A172 (cell line): ENCODE data around the gene NDUFS1. TPM values are rescaled to one million over a fixed set of nuclear protein-coding genes. Genes with fewer than 3 reads are reported as not detected.
"Not testable (repeated sequence)": the region's sequence is repeated elsewhere in the genome, so short reads cannot be mapped to it uniquely, and the experiment has no call there.

ENCODE experiments used
- DNase-seq: peaks from one replicate; pipeline ENCODE4 v3.0.0-alpha.2; 2015; ENCODE audit warnings: low spot score
- total RNA-seq: library from RNA; depleted of rRNA; stranded (reverse); fragments of >200 nt; shearing (Covaris generic); gene quantifications from 2 replicates; pipeline ENCODE4 v1.2.3, GENCODE V29; 2014

The NDUFS1 gene
- total RNA-seq, 1 experiment from 2014 or later, result 212 TPM

DNA sequence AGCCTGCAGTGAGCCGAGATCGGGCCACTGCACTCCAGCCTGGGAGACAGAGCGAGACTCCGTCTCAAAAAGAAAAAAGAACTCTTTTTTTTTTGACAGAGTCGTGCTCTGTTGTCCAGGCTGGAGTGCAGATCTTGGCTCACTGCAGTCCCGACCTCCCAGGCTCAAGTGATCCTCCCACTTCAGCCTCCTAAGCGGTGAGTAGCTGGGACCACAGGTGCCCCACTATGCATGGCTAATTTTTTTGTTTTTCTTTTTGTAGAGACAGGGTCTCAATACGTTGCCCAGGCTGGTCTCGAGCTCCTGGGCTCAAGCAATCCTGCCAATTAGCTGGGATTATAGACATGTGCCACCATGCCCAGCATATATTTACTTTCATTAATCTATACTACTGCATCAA, 60.8 kb downstream of the NDUFS1 start:
- DNase-seq, result no peak

DNA sequence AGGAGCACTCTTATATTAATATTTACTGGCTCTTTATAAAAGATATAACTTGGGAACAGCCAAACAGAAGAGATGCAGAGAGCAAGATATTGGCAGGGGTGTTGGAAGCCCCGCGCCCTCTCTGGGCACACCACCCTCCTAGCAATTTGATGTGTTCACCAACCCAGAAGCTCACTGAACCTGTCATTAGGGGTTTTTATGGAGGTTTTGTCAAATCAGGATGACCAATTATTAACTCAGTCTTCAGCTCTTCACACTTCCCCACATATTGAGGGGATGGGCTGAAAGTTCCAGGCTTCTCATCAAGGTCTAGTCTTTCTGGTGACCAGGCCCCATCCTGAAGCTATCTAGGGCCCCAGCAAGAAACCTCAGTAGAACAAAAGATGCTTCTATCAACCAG, 62.4 kb downstream of the NDUFS1 start:
- DNase-seq, result no peak

DNA sequence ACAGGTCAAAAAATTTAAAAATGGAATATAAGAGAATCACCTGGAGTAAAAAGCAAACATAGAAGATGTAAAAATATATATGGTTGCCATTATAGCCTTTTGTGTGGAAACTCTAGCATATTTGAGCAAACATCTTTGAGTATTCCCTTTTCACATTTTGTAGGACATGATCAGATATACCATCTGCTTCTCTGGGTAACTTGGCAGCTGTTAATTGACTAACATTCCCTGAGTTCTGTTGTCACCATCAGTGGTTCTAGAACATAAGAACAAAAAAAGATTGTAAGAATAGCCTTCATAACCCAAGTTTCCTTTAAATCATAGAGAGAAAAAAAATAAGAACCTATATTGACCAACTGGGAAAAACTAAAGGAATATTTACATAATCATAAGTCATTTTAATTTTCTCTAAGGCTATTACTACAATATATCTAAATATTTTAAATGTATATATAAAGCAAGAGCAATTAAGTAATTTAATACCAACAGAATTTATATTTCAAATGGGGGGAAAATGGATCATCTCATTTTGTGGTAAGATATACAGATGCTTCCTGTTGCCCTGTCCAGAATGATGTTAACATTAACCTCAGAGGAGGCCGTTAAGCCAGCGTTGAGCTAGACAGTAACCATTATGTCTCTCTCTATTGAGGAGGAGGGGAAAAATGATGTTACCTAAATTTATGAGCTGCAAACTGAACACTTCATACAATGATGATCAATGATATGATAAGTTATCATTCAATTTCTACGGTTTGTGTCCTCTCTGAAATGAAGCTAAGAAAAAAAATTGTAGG, 63.5 kb downstream of the NDUFS1 start:
- no peak for DNase-seq

GRCh38 chr2:206092297-206092696, 66.9 kb downstream of the NDUFS1 start:
- peak; percentile 26 for DNase-seq

GRCh38 chr2:206088248-206088647, 71.0 kb downstream of the NDUFS1 start:
- no peak for DNase-seq

- DNase-seq, result no peak
These were observed 72.4 kb downstream of the NDUFS1 start for GRCh38 chr2:206086716-206087350.

DNA sequence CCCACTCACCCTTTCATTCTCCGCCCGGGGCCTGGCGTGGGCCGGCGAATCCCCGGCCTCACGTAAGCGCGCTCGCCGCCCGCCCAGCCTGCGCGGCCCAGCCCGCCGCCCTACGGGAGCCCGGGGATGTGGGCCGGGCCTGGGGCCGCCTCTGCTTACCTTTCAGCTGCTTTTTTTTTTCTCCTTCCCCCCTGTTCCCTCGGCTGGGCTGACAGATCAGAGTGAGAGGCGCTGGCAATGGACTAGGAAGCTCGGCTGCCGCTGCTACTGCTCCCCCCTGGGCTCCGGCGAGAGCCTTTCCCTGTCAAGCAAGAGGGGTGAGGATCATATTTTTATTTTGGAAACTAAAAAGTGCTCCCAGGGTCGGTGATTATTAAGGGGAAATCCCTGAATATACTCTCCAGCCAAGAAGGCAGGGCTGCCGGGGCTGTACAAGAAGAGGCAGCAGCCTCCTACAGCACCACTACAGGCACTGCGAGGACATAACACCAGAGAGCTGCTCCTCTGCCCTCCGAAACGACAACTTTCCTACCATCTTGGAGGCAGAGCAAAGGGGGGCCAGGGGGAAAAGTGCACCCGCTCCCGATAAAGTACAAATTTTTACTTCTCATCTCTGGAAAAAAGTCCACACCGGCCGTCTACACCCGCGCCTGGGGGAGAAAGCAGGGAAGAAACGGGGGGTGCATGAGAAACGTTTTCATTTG, 73.3 kb downstream of the NDUFS1 start, which contains the start of gene INO80D:
Gene INO80D (minus strand): TSS at position 433 of the 704 bp plus-strand sequence. CDS start 23,158 bp downstream, outside the sequence.
- peak; percentile 76 for DNase-seq

- DNase-seq, result peak; percentile 31
These were observed 74.1 kb downstream of the NDUFS1 start for GRCh38 chr2:206084870-206085741.

DNA sequence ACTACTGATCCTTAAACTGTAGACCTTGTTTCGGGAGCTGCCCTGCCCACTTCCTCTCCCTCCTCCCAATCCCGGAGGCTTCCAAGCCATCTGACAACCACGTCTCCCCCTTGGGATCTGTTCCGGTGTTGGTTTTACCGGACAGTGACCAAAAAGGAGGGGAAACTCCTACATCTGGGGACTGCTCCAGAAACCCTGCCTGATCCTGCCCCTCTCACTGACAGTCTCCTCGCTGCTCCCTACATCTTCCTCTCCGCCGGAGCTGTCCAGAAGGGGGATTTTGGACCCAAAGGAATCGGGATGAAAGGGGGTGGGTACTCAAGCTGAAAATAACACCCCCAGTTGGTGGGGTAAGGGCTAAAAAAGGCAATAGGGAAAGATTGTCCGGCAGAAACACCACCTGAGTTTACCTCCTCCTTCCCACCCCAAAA, 74.8 kb downstream of the NDUFS1 start:
- peak; percentile 86 for DNase-seq

GRCh38 chr2:206083602-206084438, 75.4 kb downstream of the NDUFS1 start:
- no peak for DNase-seq

GRCh38 chr2:206082298-206082843, 76.9 kb downstream of the NDUFS1 start:
- no peak for DNase-seq

GRCh38 chr2:206080927-206081326, 78.3 kb downstream of the NDUFS1 start:
- DNase-seq, result no peak

GRCh38 chr2:206079699-206080465, 79.4 kb downstream of the NDUFS1 start:
- no peak for DNase-seq

- DNase-seq, result not testable (repeated sequence)
These were observed 81.4 kb downstream of the NDUFS1 start for GRCh38 chr2:206077879-206078278.

GRCh38 chr2:206075113-206075512, 84.1 kb downstream of the NDUFS1 start:
- no peak for DNase-seq

DNA sequence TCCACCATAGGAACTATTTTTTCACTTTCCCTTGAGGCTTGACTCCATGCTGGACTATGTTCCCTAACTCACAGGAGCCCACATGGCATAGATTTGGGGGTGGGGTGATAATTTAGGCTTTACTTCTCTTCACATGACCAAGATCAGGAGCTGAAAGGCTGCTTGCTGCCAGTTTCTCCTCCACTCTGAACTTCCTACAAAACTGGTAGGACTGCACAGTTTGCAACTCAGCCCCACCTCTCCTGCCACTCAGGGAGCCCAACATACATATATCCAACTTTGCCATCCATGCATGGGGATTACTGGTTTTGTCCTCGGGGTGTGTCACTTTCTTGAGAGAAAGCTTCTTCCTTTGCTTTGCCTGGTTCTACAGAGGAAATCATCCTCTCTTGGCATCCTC, 87.4 kb downstream of the NDUFS1 start:
- DNase-seq, result no peak

- no peak for DNase-seq
These were observed 89.8 kb downstream of the NDUFS1 start for GRCh38 chr2:206069417-206069816.

DNA sequence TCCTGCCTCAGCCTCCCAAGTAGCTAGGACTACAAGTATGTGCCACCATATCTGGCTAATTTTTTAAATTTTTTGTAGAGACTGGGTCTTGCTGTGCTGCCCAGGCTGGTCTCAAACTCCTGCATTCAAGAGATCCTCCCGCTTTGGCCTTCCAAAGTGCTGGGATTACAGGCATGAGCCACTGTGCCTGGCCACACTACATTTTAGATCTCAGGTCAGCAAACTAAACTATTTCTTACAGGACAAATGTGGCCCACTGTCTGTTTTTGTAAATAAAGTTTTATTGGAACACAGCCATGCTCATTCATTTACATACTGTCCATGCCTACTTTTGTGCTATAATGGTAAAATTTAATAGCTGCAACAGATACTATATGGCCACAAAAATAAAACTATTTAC, 91.0 kb downstream of the NDUFS1 start:
- no peak for DNase-seq
